ACC112 (cell line): ENCODE results near the gene ZP1.
"Not testable (repeated sequence)": the region's sequence is repeated elsewhere in the genome, so short reads cannot be mapped to it uniquely, and the experiment has no call there.

Source experiments
- H2AFZ ChIP-seq: fragments of 200-600 bp; sonication (generic); one replicate; pipeline ENCODE4 v1.6.0; 2017; ENCODE audit warnings: antibody characterized with exemption, low read length; ENCODE audit not compliant: unreplicated experiment
- H3K27ac ChIP-seq: fragments of 200-600 bp; sonication (generic); 2 replicates; pipeline ENCODE4 v1.5.1; 2014; ENCODE audit warnings: low read depth, mild to moderate bottlenecking, antibody characterized with exemption, low read length, moderate library complexity
- H3K27me3 ChIP-seq: fragments of 200-600 bp; sonication (generic); 2 replicates; pipeline ENCODE4 v1.6.1; 2014; ENCODE audit warnings: mild to moderate bottlenecking, antibody characterized with exemption, low read length, moderate library complexity, mixed read lengths; ENCODE audit not compliant: insufficient read depth
- H3K36me3 ChIP-seq: fragments of 200-600 bp; sonication (generic); 2 replicates; pipeline ENCODE4 v1.6.1; 2016; ENCODE audit warnings: mild to moderate bottlenecking, antibody characterized with exemption, low read length, moderate library complexity, mixed read lengths; ENCODE audit not compliant: insufficient read depth
- H3K4me1 ChIP-seq: fragments of 200-600 bp; sonication (generic); one replicate; pipeline ENCODE4 v1.6.1; 2016; ENCODE audit warnings: low read length, mixed read lengths; ENCODE audit not compliant: insufficient read depth, unreplicated experiment, control insufficient read depth
- H3K4me3 ChIP-seq: fragments of 200-600 bp; sonication (generic); 2 replicates; pipeline ENCODE4 v1.5.1; 2014; ENCODE audit warnings: mild to moderate bottlenecking, low read depth, low read length
- H3K79me2 ChIP-seq: fragments of 200-600 bp; sonication (generic); one replicate; pipeline ENCODE4 v1.6.0; 2016; ENCODE audit warnings: low read length; ENCODE audit not compliant: control insufficient read depth, unreplicated experiment, insufficient read depth

ZP1 gene

GRCh38 chr11:60866911-60867870 lies at the start of gene ZP1:
Gene ZP1 (plus strand): TSS chr11:60867542. CDS start chr11:60867562, 20 bp downstream.
- no peak within 1 kb of the TSS for H2AFZ ChIP-seq
- H3K27ac ChIP-seq: no peak within 1 kb of the TSS
- H3K36me3 ChIP-seq: no peaks in the 10 kb centered on the region
- no peaks in the 10 kb centered on the region for H3K79me2 ChIP-seq
- no peak within 1 kb of the TSS for H3K4me3 ChIP-seq
- no peaks in the 10 kb centered on the region for H3K27me3 ChIP-seq
- peaks cover 9% of the 10 kb centered on the region for H3K4me1 ChIP-seq

DNA sequence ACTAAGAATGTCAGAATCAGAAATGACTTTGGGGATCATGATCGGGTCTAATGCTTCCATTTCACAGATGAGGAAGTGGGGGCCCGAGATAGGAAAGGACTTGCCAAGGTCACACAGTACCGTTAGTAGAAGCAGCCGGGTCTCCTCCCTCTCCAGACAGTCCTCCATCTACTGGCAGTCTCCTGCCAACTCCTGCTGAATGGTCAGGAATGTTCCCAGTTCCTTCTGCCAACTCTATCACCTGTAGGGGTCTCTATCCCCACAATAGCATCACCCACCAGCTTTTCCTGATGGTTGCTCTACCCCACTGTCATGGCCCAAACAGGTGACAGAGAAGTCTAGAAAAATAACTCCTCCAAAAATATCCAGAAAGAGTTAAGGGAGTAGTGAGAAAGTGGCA lies 49.3 kb upstream of the ZP1 start:
- H3K27ac ChIP-seq: no peak overlapping the region
- H3K27me3 ChIP-seq: peaks cover 10% of the 10 kb centered on the region
- no peak overlapping the region for H2AFZ ChIP-seq
- no peak overlapping the region for H3K4me3 ChIP-seq
- no peaks in the 10 kb centered on the region for H3K36me3 ChIP-seq
- no peaks in the 10 kb centered on the region for H3K4me1 ChIP-seq
- H3K79me2 ChIP-seq: no peaks in the 10 kb centered on the region

GRCh38 chr11:60821827-60822599 lies 45.3 kb upstream of the ZP1 start:
- Histone ChIP-seq H3K36me3 (no peaks in the 10 kb centered on the region), H3K4me3 (no peak overlapping the region), H3K4me1 (no peaks in the 10 kb centered on the region), H3K27ac (no peak overlapping the region), H3K27me3 (peaks cover 5% of the 10 kb centered on the region), H3K79me2 (no peaks in the 10 kb centered on the region), H2AFZ (no peak overlapping the region)

GRCh38 chr11:60823745-60824306 lies 43.5 kb upstream of the ZP1 start:
- H3K4me1 ChIP-seq, H3K27me3 ChIP-seq, H2AFZ ChIP-seq, H3K4me3 ChIP-seq, H3K27ac ChIP-seq, H3K79me2 ChIP-seq, H3K36me3 ChIP-seq: not testable (repeated sequence)

DNA sequence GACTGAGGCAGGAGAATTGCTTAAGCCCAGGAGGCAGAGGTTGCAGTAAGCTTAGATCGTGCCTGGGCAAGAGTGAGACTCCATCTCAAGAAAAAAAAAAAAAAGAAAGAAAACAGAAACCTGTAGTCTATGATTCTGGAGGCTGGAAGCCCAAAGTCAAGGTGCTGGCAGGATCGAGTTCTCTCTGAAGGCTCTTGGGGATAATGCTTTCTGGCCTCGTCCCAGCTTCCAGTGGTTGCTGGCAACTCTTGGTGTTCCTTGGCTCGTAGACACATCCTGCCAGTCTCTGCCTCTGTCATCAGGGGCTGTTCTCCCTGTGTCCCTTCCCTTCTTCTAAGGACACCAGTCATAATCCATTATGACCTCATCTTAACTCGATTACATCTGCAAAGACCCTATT lies 42.2 kb upstream of the ZP1 start:
- Histone ChIP-seq H3K4me1 (no peaks in the 10 kb centered on the region), H3K36me3 (no peaks in the 10 kb centered on the region), H2AFZ (no peak overlapping the region), H3K79me2 (no peaks in the 10 kb centered on the region), H3K4me3 (no peak overlapping the region), H3K27ac (no peak overlapping the region), H3K27me3 (no peaks in the 10 kb centered on the region)

GRCh38 chr11:60825790-60826189 lies 41.6 kb upstream of the ZP1 start:
- Histone ChIP-seq H3K27ac (no peak overlapping the region), H3K4me1 (no peaks in the 10 kb centered on the region), H3K4me3 (no peak overlapping the region), H3K79me2 (no peaks in the 10 kb centered on the region), H3K27me3 (no peaks in the 10 kb centered on the region), H2AFZ (no peak overlapping the region), H3K36me3 (no peaks in the 10 kb centered on the region)

DNA sequence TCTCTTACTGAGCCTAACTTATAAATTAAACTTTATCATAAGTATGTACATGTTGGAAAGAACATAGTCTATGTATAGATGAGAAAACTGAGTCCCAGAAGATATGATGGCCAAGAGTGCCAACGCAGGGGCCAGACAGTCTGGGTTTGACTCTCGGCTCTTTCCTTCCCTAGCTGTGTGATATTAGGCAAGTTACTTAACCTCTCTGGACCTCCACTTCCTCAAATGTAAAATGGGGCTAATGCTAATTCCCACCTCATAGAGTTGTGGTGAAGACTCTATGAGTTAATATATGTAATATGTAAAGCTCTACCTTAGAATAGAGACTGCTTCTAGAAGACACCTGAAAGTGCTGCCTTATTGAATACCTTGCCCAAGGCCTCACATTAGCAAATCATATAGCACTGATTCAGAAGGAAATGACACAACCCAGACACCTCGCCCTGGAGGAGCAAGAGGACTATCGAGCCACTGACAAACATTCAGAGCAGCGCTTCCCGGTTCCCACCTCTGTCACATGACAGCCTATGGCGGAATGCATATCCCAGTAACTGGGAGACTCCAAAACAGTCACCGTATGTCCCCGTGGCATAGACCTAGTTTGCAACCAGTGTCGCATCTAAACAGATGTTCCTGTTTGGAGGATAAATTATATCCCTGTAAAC lies 36.7 kb upstream of the ZP1 start:
- peaks cover 7% of the 10 kb centered on the region for H3K4me1 ChIP-seq
- H3K79me2 ChIP-seq: no peaks in the 10 kb centered on the region
- peaks cover 10% of the 10 kb centered on the region; the same call in 1 of the 2 replicates for H3K27me3 ChIP-seq
- no peak overlapping the region for H3K27ac ChIP-seq
- H3K4me3 ChIP-seq: no peak overlapping the region
- H3K36me3 ChIP-seq: no peaks in the 10 kb centered on the region
- H2AFZ ChIP-seq: no peak overlapping the region

- Histone ChIP-seq H3K4me1 (peaks cover 12% of the 10 kb centered on the region), H3K79me2 (no peaks in the 10 kb centered on the region), H3K27me3 (peaks cover 10% of the 10 kb centered on the region; the same call in 1 of the 2 replicates), H3K27ac (no peak overlapping the region), H3K4me3 (no peak overlapping the region), H2AFZ (no peak overlapping the region), H3K36me3 (no peaks in the 10 kb centered on the region)
These were observed 36.2 kb upstream of the ZP1 start for GRCh38 chr11:60831143-60831500.

DNA sequence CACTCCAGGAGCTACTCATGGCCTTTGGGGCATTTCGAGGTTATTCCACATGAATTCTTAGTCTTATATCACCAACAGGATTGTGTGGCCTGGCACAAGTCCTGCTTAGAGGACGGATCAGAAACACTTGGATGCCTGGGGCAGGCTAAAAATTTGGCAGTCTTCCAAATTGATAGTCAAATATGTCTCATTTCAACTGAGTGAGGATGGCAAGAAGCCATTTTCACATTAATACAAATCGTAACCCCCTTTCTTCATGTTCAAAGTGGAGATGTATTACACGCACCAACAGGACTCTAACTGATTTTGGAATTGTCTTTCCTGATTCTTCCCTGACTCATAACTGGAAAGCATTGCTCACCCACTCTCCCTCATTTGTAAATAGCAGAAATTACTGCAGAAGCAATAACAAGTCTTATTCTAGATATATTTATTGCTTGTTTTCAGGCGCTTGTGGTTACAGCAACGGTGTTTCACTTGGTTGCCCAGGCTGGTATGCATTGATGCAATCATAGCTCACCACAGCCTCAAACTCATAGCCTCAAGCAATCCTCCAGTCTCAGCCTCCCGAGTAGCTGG lies 35.8 kb upstream of the ZP1 start:
- Histone ChIP-seq H3K27me3 (peaks cover 10% of the 10 kb centered on the region; the same call in 1 of the 2 replicates), H3K36me3 (no peaks in the 10 kb centered on the region), H3K4me3 (no peak overlapping the region), H3K4me1 (peaks cover 12% of the 10 kb centered on the region), H2AFZ (no peak overlapping the region), H3K79me2 (no peaks in the 10 kb centered on the region), H3K27ac (no peak overlapping the region)
